ENCODE data around the gene ELP6.

ELP6 gene

GRCh38 chr3:47513125-47513929 lies at the start of gene ELP6:
Gene ELP6, minus strand, starts transcription at chr3:47513712. Its CDS starts 122 bp downstream, at chr3:47513590.
- TF ChIP-seq CTCF (IDR thresholded peaks at IDR 0.05; ENCODE audit: low read depth, low read length, missing control alignments) = peak; percentile 56
- peak; percentile 86 for DNase-seq (ENCODE audit: low read depth)
- in situ Hi-C loops (cut with HindIII; ENCODE audit: low sequenced_read_pairs) = no loop called here
- H3K4me3 ChIP-seq (ENCODE audit: low read depth, low read length) = peak within 1 kb of the TSS; percentile 77

- TF ChIP-seq CTCF (IDR thresholded peaks at IDR 0.05; ENCODE audit: low read depth, low read length, missing control alignments) = no peak
- in situ Hi-C loops (cut with HindIII; ENCODE audit: low sequenced_read_pairs) = no loop called here
- no peak for DNase-seq (ENCODE audit: low read depth)
- no peak overlapping the region for H3K4me3 ChIP-seq (ENCODE audit: low read depth, low read length)
Measured at GRCh38 chr3:47556351-47556750, 42.8 kb upstream of the ELP6 start.

- no peak overlapping the region for H3K4me3 ChIP-seq (ENCODE audit: low read depth, low read length)
- no peak for DNase-seq (ENCODE audit: low read depth)
- in situ Hi-C loops (cut with HindIII; ENCODE audit: low sequenced_read_pairs) = no loop called here
- no peak for TF ChIP-seq CTCF (IDR thresholded peaks at IDR 0.05; ENCODE audit: low read depth, low read length, missing control alignments)
Measured at GRCh38 chr3:47554335-47554734, 40.8 kb upstream of the ELP6 start.

- no peak for DNase-seq (ENCODE audit: low read depth)
- no peak for TF ChIP-seq CTCF (IDR thresholded peaks at IDR 0.05; ENCODE audit: low read depth, low read length, missing control alignments)
- no peak overlapping the region for H3K4me3 ChIP-seq (ENCODE audit: low read depth, low read length)
- in situ Hi-C loops (cut with HindIII; ENCODE audit: low sequenced_read_pairs) = no loop called here
Measured at GRCh38 chr3:47553407-47553806, 39.9 kb upstream of the ELP6 start.

- peak; percentile 4 for DNase-seq (ENCODE audit: low read depth)
- in situ Hi-C loops (cut with HindIII; ENCODE audit: low sequenced_read_pairs) = loop anchor here (10.0 kb wide), 1 partner anchor 52 kb away; no protein-coding TSS in a partner anchor
- TF ChIP-seq CTCF (IDR thresholded peaks at IDR 0.05; ENCODE audit: low read depth, low read length, missing control alignments) = no peak
- H3K4me3 ChIP-seq (ENCODE audit: low read depth, low read length) = no peak overlapping the region
Measured at GRCh38 chr3:47542471-47543173, 29.1 kb upstream of the ELP6 start.

GRCh38 chr3:47541583-47542108 lies 28.1 kb upstream of the ELP6 start:
- in situ Hi-C loops (cut with HindIII; ENCODE audit: low sequenced_read_pairs) = loop anchor here (10.0 kb wide), 1 partner anchor 53 kb away; no protein-coding TSS in a partner anchor
- DNase-seq (ENCODE audit: low read depth) = no peak
- no peak for TF ChIP-seq CTCF (IDR thresholded peaks at IDR 0.05; ENCODE audit: low read depth, low read length, missing control alignments)
- no peak overlapping the region for H3K4me3 ChIP-seq (ENCODE audit: low read depth, low read length)
